GM19468 (cell line): ENCODE results near the gene KRT85.

Source experiments
- ATAC-seq: cut with Tn5 transposase; IDR thresholded peaks from one replicate; pipeline ENCODE4 v1.9.1; 2021; ENCODE audit warnings: mild to moderate bottlenecking, moderate library complexity, moderate number of reproducible peaks; ENCODE audit not compliant: unreplicated experiment; ENCODE audit errors: extremely low read depth

The KRT85 gene

GRCh38 chr12:52369809-52370208 is 2.5 kb upstream of the KRT85 start:
- ATAC-seq, result no peak

DNA sequence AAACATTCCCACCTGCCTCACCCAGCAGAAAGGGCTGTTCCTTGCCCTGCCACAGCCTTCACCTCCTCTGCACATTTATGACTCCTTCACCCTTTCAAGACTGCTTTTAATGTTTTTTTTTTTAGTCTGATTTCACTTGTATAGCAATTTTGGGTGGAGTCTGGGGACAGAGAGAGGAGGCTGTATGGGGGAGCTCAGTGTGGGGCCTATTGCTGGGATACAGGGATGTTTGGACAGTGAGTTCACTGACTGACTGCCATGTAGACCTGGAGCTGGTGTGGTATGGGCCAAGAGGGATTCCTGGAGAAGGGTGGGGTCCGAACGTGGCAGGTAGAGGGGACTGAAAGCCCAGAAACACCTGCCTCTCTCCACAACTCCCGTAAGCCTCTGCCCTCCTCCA is 1.9 kb upstream of the KRT85 start:
- ATAC-seq, result no peak

GRCh38 chr12:52368508-52368907 is 1.2 kb upstream of the KRT85 start:
- ATAC-seq, result no peak

DNA sequence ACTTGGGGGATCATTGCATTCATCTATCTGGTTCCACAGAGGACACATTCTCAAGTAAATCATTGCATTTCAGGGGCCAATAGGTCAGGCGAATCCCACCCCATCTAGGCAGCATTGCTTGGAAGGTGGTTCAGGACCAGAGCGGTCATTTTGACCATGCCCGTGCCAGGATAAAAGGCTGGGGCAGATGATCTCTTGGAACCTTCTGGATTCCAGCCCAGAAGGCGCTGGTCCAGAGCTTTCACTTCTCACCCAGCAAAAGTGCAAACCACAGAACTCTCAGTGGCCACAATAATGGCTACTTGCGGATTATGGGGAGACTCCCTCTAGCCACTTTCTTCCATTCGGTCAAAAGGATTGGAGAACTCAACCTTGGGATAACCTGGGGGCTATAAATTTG is 595 bp upstream of the KRT85 start:
- no peak for ATAC-seq

- no peak for ATAC-seq
These were observed 2.3 kb downstream of the KRT85 start for GRCh38 chr12:52364901-52365489.

DNA sequence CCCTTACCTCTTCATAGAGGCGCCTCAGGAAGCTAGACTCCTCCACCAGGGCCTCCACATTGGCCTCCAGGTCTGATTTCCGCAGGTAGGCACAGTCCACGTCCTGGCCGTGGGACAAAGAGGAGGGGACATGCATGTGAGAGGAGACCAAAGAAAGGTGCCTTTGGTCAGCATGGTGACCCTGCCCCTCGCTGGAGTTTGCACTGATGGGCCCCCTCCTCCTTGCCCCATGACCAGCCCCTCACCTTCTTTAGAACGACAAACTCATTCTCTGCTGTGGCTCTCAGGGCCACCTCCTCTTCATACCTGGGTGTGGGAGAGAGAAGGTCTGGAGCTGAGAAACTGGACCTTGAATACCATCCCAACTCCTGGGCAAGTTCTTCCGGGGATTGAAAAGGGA is 3.2 kb downstream of the KRT85 start:
- no peak for ATAC-seq

DNA sequence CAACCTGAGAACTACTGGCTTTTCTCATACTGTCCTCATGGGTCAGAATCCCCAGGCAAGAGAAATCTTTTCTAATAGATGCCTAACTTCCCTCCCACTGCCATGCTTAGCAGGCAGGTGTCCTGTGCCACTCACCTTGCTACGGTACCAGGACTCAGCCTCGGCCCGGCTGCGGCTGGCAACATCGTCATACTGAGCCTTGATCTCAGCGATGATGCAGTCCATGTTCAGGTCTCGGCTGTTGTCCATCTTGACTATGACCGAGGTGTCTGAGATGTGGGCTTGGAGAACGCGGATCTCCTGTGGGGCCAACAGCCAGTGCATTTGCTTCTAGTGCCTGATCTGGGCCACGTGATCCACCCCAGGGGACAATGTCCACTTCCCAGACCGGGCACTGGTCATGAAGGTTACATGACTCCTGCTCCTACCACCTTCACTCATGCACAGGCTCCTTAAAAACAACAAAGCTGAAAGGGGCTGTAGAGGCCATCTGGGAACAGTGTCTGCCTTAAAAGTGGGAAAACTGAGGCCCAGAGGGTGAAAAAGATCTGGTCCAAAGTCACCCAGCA is 4.1 kb downstream of the KRT85 start:
- no peak for ATAC-seq

DNA sequence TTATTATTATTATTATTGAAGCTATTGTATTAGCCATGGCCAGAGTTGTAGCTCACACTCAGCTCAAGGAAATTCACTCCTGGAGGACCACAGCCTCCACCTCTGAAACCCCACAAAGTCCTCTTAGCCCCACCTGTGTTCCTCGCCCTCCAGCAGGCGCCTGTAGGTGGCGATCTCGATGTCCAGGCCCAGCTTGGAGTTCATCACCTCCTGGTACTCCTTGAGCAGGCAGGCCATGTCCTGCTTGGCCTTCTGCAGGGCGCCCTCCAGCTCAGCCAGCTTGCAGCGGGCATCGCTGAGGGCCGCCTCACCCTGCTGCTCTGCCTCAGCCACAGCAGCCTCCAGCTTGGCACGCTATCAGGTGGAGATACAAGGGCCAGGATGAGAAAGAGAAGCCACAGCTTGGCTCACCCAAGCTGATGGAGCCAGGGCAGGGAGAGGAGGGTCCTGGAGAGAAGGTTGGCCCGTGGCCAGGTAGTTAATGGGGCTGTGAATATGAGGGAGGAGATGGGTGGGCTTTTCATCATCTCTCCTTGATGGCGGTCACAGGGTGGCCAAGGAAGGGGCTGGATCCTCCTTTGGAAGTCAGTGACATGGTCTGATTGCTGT is 5.1 kb downstream of the KRT85 start:
- no peak for ATAC-seq

DNA sequence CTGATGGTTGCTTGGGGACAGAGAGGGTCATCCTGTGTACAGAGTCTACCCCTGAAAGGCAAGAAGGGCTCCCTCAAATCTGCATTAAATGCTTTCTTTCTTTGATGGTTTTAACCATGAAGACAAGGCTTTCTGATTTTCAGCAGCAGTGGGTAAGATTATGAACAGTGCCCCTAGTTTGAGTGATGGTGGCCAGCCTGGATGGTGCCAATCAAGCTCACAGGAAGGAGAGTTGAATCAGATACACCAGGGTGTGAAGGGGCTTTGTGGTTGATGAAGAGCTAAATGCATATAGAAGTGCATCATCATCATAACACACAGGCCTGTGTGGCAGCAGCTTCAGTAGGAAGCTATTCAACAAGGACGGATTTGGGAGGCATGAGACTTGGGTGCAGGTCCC is 5.7 kb downstream of the KRT85 start:
- ATAC-seq, result no peak

DNA sequence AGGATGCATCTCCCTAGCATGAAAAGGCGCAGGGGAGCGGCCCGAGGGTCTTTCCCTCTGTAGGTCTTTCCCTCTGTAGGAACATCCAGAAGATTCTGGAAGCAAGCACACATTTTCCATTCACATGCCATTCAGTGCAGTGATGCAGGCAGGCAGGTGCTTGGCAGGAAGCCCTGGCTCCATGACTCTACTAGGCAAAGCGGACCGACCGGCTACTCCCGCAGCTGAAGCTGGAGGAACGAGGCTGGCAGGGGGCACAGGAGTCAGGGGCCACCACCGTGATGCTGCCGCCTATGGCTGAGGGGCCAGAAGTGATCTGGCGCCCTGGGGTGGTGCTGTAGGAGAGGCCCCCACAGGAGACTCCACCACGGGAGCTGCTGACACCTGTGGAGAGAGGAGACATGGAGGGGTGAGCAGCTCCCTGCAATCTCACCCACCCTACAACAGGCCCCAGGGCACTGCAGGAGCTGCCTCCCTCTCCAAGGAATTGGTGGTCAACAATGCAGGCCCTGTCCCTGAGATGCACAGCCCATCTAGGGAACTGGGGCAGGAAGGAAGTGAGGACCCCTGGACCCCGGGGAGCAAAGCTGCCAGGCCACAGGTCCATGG is 6.5 kb downstream of the KRT85 start:
- ATAC-seq, result no peak

DNA sequence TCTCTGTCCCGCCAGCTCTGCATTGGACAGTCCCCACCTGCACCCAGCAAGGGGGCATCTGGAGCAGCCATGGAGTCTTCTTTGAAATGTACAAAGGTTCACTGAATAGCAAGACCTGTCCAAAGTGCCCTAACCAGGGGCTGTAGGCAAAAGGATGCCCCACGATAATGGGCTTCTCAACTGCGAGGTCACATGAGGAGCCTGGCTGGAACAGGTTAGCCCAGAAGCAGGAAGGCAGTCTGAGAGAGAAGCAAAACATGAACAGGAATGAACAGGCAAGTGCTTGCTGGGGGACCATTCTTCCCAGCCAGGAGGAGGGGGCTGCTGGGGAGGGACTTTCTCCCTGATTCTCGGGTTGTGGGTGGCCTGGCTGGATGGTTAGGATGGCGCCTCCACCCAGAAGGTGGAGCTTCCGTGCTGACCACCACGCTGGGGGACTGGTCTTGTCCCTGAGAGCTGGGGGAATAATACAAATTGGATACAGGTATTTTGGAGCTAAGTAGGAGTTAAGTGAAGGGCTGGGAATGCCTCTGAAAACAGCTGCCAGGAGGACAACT is 7.1 kb downstream of the KRT85 start:
- ATAC-seq, result no peak

DNA sequence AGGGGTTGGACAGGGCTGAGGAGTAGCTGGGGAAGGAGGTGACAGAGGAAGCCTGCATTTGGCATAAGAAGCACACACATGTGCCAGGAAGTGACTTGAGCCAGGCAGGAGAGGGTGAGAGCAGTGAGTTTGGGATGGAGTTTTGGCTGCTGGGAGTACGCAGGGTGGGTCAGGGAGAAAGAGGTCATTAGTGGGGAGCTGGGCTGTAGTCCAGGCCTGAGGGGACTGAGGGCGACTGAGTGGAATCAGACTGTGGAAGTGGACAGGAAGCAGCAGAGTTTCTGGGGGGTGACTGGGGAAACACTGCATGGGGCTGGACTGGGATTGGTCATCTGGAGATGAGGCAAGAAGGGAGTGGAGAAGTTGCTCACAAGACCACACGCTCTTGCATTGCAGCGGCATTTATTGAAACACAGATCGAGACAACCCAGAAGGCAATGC is 7.6 kb downstream of the KRT85 start:
- no peak for ATAC-seq

- ATAC-seq, result peak; percentile 83
These were observed 8.5 kb downstream of the KRT85 start for GRCh38 chr12:52358575-52359350.

DNA sequence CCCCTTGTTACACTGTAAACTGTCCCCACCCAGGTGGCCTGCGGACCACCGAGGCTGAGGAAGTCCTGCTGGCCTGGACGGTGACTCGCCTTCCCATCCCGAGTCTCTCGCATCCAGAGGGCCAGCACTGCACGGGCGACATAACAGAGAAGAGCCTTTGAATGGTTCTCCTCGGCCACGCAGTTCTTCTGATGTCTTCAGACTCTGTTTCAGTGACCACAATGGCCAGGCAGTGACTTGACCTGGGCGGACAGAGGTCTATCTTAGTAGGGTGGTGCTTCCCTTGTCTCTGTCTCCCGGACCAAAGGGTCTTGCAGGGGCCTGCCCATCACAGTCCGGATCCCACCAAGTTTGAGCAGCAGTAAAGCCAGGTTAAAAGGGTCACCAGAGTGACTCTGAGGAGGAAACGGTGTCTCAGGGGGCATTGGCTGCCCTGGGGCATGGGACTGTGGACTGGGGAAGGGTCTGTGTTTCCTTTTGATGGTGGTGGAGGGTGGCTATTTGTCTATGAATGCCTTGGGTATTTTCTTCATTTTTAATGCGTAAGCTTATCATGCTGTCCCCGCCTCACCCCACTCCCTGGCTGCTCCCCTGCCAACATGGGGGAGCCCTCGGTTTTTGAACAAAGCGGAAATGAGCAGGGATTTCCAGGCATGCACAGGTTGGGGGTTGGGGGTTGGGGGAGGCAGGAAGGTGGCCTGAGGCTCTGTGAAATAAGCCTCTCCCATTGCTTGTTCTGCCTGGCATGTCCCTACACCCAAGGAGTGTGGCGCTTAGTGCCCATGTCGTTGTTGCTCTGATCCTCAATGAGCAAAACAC is 10.3 kb downstream of the KRT85 start:
- ATAC-seq, result no peak

DNA sequence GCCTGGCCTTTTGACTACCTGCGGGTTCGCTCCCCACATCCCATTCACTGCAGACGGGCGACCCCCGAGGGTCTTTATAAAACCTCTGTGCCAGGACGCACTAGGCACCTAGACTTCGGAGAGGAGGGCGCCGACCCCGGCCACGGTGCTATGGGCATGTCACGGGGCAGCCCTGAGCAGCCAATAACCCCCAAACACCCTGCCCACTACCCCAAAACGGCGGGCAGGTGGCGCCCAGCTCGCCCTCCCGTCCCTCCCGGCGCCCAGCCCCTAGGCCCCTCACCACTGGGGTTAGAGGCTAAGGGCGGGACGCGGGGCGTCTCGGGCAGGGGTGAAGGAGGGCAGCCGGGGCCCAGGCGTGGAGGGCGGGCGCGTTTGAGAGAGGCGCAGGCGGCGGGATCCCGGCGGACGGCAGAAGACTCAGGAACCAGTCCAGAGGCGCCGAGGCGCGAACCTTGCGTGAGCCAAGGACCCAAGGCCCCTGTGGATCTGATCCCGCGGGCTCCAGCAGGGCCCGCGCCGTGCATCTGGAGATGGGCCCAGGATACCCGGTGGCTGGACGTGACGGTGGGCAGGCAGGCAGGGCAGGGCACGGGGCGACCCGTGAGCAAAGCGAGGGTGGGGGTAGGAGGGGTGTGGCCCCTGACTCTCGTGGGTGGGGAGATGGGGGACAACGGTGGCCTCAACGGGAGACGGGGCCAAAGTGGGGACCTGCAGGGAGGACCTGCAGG is 11.1 kb downstream of the KRT85 start:
- ATAC-seq, result no peak

- ATAC-seq, result no peak
These were observed 12.1 kb downstream of the KRT85 start for GRCh38 chr12:52355176-52355575.

GRCh38 chr12:52354200-52354599 is 13.1 kb downstream of the KRT85 start:
- no peak for ATAC-seq

DNA sequence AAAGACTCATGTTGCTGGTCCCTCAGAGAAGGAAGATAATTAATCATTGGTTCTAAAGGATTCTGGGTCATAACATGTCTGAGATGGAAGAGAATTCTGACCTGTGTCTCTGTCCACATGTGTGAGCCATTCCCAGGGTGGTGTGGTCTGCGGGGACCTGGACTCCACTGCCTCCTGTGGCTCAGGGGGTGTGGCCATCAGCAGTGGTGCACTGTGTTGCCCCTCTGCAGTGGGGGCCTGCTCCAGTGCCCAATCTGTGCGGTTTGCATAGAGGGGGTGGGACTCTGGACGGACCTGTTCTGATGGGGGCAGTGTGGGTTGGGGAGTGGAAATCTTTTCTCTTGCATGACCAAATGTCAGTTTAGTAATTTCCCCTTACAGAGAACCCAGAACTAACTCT is 13.5 kb downstream of the KRT85 start:
- ATAC-seq, result no peak

GRCh38 chr12:52352951-52353350 is 14.3 kb downstream of the KRT85 start:
- no peak for ATAC-seq
